OCI-LY1 (cell line): ENCODE results near the gene ACTL7B.

Experiments
- EZH2 ChIP-seq: fragments of 200-600 bp; sonication (generic), shearing (Covaris generic); IDR thresholded peaks from 2 replicates; pipeline ENCODE4 v1.8.0; 2017; ENCODE audit warnings: borderline replicate concordance, mixed run types, mild to moderate bottlenecking, antibody characterized with exemption, low read length, moderate library complexity, mixed read lengths
- TF ChIP-seq, protein P1 (sequence below): fragments of 200-600 bp; sonication (generic), shearing (Covaris generic); IDR thresholded peaks from 2 replicates; pipeline ENCODE4 v1.5.1; 2017; ENCODE audit warnings: mild to moderate bottlenecking, antibody characterized with exemption, low read length, moderate library complexity, mixed read lengths

GRCh38 chr9:108815156-108815555, 40.6 kb downstream of the ACTL7B start:
- TF ChIP-seq, protein P1, sequence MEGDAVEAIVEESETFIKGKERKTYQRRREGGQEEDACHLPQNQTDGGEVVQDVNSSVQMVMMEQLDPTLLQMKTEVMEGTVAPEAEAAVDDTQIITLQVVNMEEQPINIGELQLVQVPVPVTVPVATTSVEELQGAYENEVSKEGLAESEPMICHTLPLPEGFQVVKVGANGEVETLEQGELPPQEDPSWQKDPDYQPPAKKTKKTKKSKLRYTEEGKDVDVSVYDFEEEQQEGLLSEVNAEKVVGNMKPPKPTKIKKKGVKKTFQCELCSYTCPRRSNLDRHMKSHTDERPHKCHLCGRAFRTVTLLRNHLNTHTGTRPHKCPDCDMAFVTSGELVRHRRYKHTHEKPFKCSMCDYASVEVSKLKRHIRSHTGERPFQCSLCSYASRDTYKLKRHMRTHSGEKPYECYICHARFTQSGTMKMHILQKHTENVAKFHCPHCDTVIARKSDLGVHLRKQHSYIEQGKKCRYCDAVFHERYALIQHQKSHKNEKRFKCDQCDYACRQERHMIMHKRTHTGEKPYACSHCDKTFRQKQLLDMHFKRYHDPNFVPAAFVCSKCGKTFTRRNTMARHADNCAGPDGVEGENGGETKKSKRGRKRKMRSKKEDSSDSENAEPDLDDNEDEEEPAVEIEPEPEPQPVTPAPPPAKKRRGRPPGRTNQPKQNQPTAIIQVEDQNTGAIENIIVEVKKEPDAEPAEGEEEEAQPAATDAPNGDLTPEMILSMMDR, result no peak
- no peak for TF ChIP-seq EZH2
